Left hindlimb (tissue), 1 donor: ENCODE results near the gene SYCP2.

ENCODE experiments used
- DNase-seq: peaks from one replicate; pipeline ENCODE4 v3.0.0-alpha.2; 2018

The SYCP2 gene

GRCh38 chr20:59832406-59833363 is 100.8 kb downstream of the SYCP2 start:
- DNase-seq: no peak

- peak; percentile 66 for DNase-seq
Observed at GRCh38 chr20:59831916-59832270, 101.5 kb downstream of the SYCP2 start.

GRCh38 chr20:59831024-59831915 is 102.2 kb downstream of the SYCP2 start:
- peak; percentile 42 for DNase-seq

GRCh38 chr20:59830665-59831023 is 102.8 kb downstream of the SYCP2 start:
- DNase-seq: no peak

- DNase-seq: no peak
Observed at GRCh38 chr20:59829786-59830664, 103.4 kb downstream of the SYCP2 start.

GRCh38 chr20:59829054-59829785 is 104.2 kb downstream of the SYCP2 start:
- DNase-seq: no peak

GRCh38 chr20:59828125-59829053 is 105.0 kb downstream of the SYCP2 start:
- DNase-seq: no peak

GRCh38 chr20:59827138-59828056 is 106.0 kb downstream of the SYCP2 start:
- DNase-seq: no peak

- DNase-seq: peak; percentile 59
Observed at GRCh38 chr20:59825944-59826759, 107.3 kb downstream of the SYCP2 start.

- no peak for DNase-seq
Observed at GRCh38 chr20:59825563-59825920, 107.9 kb downstream of the SYCP2 start.

GRCh38 chr20:59824711-59825562 is 108.5 kb downstream of the SYCP2 start:
- no peak for DNase-seq

- no peak for DNase-seq
Observed at GRCh38 chr20:59823491-59824259, 109.8 kb downstream of the SYCP2 start.

GRCh38 chr20:59823030-59823423 is 110.4 kb downstream of the SYCP2 start:
- no peak for DNase-seq

GRCh38 chr20:59822291-59823029 is 111.0 kb downstream of the SYCP2 start:
- DNase-seq: no peak

GRCh38 chr20:59821788-59822187 is 111.6 kb downstream of the SYCP2 start:
- no peak for DNase-seq

- DNase-seq: no peak
Observed at GRCh38 chr20:59821201-59821600, 112.2 kb downstream of the SYCP2 start.
